SH-SY5Y (cell line): ENCODE measurements around the gene POLR1A.

Source experiments
- GATA2 ChIP-seq: IDR thresholded peaks from 2 replicates; pipeline ENCODE4 v1.6.1; 2011; ENCODE audit warnings: mild to moderate bottlenecking, low read depth, low read length
- GATA3 ChIP-seq: IDR thresholded peaks from 2 replicates; pipeline ENCODE4 v1.6.1; 2011; ENCODE audit warnings: low read depth, mild to moderate bottlenecking, low read length, moderate library complexity

DNA sequence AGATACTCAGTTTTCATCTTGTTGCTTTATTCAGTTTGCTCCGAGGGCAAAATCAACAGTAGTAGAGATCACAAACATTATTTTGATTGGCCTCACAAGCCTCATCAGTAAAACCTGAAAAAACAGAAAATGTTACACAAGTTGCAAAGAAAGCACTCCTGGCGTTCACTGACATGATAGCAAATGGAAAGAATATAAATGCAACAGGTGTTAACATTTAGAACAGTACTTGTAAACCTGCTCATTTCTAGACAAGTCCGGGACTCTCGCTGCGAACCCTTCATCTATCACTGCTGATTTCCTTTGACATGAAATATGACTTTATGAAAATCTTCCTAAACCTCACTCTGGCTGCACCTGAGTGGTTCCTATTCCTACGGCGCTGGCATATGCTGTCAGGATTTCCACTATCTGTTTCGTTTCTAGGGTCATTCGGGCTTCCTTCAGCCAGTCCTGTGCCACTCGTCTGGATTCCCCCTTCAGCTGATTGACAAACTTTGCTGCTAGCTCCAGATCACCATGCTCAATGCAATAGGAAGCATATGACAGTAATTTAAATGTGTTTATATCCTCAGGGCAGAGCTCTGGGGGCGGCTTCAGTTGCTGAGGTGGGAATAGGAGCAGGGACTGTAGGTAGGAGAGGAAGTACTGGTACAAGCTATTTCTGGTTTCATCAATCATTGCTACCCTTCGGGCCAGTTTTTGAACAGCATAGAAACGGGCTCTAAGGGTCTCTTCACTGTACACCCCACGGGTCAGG lies 38.4 kb upstream of the POLR1A start:
- TF ChIP-seq GATA2 (no peak), GATA3 (no peak)
